ENCODE data around the gene RSAD1. TPM values are rescaled to one million over a fixed set of nuclear protein-coding genes. Genes with fewer than 3 reads are reported as not detected.
A peak's percentile ranks its signal among the peaks of the same experiment; 100 is the strongest.

Gene RSAD1
- polyA plus RNA-seq, 1 of the 3 experiments (the other 2 are of a cell fraction) = 44.7 TPM

DNA sequence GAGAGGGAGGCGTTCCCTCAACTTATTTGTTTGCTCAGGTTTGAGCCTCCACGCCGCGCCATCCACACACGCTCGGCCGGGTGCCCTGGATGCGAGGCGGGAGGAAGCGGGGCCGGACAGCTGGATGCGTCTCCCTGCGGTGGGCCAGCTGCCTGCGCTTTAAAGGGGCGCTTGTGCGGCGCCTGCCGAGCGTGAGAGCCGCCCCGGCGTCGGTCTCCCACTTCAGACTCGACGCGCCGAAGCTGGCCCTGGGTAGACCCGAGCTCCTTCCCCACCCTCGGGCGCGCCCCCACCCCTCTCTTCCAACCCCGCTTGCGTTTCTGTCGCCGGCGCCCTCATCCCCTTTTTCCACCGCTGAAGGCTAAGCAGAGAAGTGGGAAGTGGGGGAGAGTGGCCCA is 9.5 kb upstream of the RSAD1 start:
- Histone ChIP-seq H3K9ac (no peak overlapping the region), H3K27me3 (ENCODE audit: insufficient read depth) (no peaks in the 10 kb centered on the region), H3F3A (replicated peaks; ENCODE audit: insufficient read depth) (no peaks in the 10 kb centered on the region), H3K9me2 (no peaks in the 10 kb centered on the region), H3K9me3 (no peaks in the 10 kb centered on the region), H4K20me1 (ENCODE audit: insufficient read depth) (no peaks in the 10 kb centered on the region; the same call in 1 of the 2 replicates), H2AFZ (ENCODE audit: low read depth) (no peak overlapping the region), H3K79me2 (ENCODE audit: insufficient read depth) (no peaks in the 10 kb centered on the region), H3K36me3 (replicated peaks in 1 of 2; ENCODE audit: control insufficient read depth in 1 of 2, insufficient read depth in 2 of 2, low read length in 1 of 2) (no peaks in the 10 kb centered on the region), H3K4me2 (peak overlapping the region; percentile 57; the same call in 1 of the 2 replicates), H3K27ac (ENCODE audit: low read depth in 2 of 2, low read length in 1 of 2) (no peak overlapping the region), H3K4me3 (ENCODE audit: low read depth in 2 of 2, low read length in 1 of 2) (peak overlapping the region in 1 of 2 experiments; percentile 41; a peak in 2 of 4 replicates), H3K4me1 (ENCODE audit: control insufficient read depth in 1 of 2, insufficient read depth in 2 of 2, low read depth in 1 of 2, low read length in 1 of 2) (peaks cover 0 to 17% of the 10 kb centered on the region in 2 experiments; a peak in 1 of 4 replicates)
- TF ChIP-seq, protein P1, sequence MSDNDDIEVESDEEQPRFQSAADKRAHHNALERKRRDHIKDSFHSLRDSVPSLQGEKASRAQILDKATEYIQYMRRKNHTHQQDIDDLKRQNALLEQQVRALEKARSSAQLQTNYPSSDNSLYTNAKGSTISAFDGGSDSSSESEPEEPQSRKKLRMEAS (IDR thresholded peaks at IDR 0.05; ENCODE audit: low read depth) = no peak
- TF ChIP-seq, protein P2, sequence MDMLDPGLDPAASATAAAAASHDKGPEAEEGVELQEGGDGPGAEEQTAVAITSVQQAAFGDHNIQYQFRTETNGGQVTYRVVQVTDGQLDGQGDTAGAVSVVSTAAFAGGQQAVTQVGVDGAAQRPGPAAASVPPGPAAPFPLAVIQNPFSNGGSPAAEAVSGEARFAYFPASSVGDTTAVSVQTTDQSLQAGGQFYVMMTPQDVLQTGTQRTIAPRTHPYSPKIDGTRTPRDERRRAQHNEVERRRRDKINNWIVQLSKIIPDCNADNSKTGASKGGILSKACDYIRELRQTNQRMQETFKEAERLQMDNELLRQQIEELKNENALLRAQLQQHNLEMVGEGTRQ (IDR thresholded peaks at IDR 0.05; ENCODE audit: borderline replicate concordance, low read depth, low read length) = no peak
- TF ChIP-seq NRF1 (IDR thresholded peaks at IDR 0.05; ENCODE audit: low read depth, low read length) (no peak), MEF2A (IDR thresholded peaks at IDR 0.05; ENCODE audit: borderline replicate concordance, low read depth) (no peak), MXI1 (IDR thresholded peaks at IDR 0.05; ENCODE audit: low read depth, low read length) (0 out of 2 replicates have a peak, but pooled peaks have one; percentile 40)
- TF ChIP-seq, protein P3, sequence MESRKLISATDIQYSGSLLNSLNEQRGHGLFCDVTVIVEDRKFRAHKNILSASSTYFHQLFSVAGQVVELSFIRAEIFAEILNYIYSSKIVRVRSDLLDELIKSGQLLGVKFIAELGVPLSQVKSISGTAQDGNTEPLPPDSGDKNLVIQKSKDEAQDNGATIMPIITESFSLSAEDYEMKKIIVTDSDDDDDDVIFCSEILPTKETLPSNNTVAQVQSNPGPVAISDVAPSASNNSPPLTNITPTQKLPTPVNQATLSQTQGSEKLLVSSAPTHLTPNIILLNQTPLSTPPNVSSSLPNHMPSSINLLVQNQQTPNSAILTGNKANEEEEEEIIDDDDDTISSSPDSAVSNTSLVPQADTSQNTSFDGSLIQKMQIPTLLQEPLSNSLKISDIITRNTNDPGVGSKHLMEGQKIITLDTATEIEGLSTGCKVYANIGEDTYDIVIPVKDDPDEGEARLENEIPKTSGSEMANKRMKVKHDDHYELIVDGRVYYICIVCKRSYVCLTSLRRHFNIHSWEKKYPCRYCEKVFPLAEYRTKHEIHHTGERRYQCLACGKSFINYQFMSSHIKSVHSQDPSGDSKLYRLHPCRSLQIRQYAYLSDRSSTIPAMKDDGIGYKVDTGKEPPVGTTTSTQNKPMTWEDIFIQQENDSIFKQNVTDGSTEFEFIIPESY (IDR thresholded peaks at IDR 0.05; ENCODE audit: borderline replicate concordance, low read depth) = no peak
- CTCF ChIA-PET = interaction anchor here (1.1 to 5.6 kb wide), 9 partner anchors 9 to 373 kb away, joined by 3 to 53 read pairs (median 5); partner anchors contain the start of genes LRRC59 and RSAD1
- WGBS (ENCODE audit: low lambda C conversion rate) = 37% methylated on average over 31 of the region's 37 CpGs
- POLR2A ChIA-PET = interaction anchor here (0.7 kb wide), 1 partner anchor 71 kb away, joined by 3 read pairs; no protein-coding TSS in a partner anchor
- DNase-seq = peak; percentile 86

DNA sequence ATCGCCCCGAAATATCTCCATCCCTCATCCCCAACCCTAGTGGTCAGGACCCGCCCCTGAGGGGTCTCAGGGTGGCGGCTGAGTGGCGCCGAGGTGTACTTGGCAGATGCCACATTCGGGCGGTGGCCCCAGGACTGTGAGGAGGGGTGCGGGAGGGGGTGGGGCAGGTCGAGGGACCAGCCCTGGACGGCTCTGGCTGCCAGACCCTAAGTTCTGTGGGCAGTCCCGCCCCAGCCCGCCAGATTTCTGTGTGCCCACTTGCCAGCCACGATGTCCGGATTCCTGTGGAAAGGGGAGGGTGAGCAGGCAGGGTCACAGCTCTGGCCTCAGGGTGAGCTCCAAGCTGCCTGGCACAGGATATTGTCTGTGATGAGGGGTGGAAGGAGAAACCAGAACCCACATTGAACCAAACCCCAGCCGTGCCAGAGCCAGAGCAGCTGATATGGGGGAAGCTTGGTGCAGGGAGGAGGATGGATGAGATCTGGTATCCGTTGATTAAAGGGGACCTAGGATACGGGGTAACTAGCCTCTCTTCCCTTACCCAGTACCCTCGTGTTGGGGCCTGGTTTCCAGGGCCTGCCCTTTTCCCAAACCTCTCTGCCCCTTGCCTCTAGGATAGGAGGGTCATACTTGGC is 8.9 kb upstream of the RSAD1 start:
- Histone ChIP-seq H3K9me3 (no peaks in the 10 kb centered on the region), H3K4me2 (no peak overlapping the region), H3K4me3 (ENCODE audit: low read depth in 2 of 2, low read length in 1 of 2) (peak overlapping the region in 1 of 2 experiments; percentile 41; a peak in 1 of 4 replicates), H3F3A (replicated peaks; ENCODE audit: insufficient read depth) (no peaks in the 10 kb centered on the region), H4K20me1 (ENCODE audit: insufficient read depth) (no peaks in the 10 kb centered on the region; the same call in 1 of the 2 replicates), H3K9me2 (no peaks in the 10 kb centered on the region), H3K9ac (no peak overlapping the region), H3K27ac (ENCODE audit: low read depth in 2 of 2, low read length in 1 of 2) (no peak overlapping the region), H3K79me2 (ENCODE audit: insufficient read depth) (no peaks in the 10 kb centered on the region), H3K4me1 (ENCODE audit: control insufficient read depth in 1 of 2, insufficient read depth in 2 of 2, low read depth in 1 of 2, low read length in 1 of 2) (peaks cover 0 to 17% of the 10 kb centered on the region in 2 experiments; a peak in 1 of 4 replicates), H3K36me3 (replicated peaks in 1 of 2; ENCODE audit: control insufficient read depth in 1 of 2, insufficient read depth in 2 of 2, low read length in 1 of 2) (no peaks in the 10 kb centered on the region), H2AFZ (ENCODE audit: low read depth) (no peak overlapping the region), H3K27me3 (ENCODE audit: insufficient read depth) (no peaks in the 10 kb centered on the region)
- 80% methylated on average over 19 of the region's 19 CpGs for WGBS (ENCODE audit: low lambda C conversion rate)
- CTCF ChIA-PET = interaction anchor here (0.8 to 5.6 kb wide), 8 partner anchors 8 to 162 kb away, joined by 3 to 53 read pairs (median 5); partner anchors contain the start of genes LRRC59 and RSAD1
- POLR2A ChIA-PET = interaction anchor here (0.6 to 0.7 kb wide), 2 partner anchors 72 to 82 kb away, joined by 3 read pairs; no protein-coding TSS in a partner anchor
- DNase-seq = peak; percentile 65
- TF ChIP-seq, protein P4, sequence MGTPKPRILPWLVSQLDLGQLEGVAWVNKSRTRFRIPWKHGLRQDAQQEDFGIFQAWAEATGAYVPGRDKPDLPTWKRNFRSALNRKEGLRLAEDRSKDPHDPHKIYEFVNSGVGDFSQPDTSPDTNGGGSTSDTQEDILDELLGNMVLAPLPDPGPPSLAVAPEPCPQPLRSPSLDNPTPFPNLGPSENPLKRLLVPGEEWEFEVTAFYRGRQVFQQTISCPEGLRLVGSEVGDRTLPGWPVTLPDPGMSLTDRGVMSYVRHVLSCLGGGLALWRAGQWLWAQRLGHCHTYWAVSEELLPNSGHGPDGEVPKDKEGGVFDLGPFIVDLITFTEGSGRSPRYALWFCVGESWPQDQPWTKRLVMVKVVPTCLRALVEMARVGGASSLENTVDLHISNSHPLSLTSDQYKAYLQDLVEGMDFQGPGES (IDR thresholded peaks at IDR 0.05; ENCODE audit: low read depth, low read length) = no peak
- TF ChIP-seq, protein P2 (IDR thresholded peaks at IDR 0.05; ENCODE audit: borderline replicate concordance, low read depth, low read length) = no peak
- TF ChIP-seq TEAD4 (IDR thresholded peaks at IDR 0.05; ENCODE audit: borderline replicate concordance, insufficient read depth) (no peak), MEF2A (IDR thresholded peaks at IDR 0.05; ENCODE audit: borderline replicate concordance, low read depth) (no peak), TAF1 (IDR thresholded peaks at IDR 0.05; ENCODE audit: borderline replicate concordance, low read depth, low read length) (no peak), POLR2AphosphoS5 (IDR thresholded peaks at IDR 0.05; ENCODE audit: low read depth, low read length) (no peak), FOSL2 (IDR thresholded peaks at IDR 0.05; ENCODE audit: borderline replicate concordance, low read depth) (no peak), GABPA (IDR thresholded peaks at IDR 0.05; ENCODE audit: low read depth) (no peak), RAD21 (IDR thresholded peaks at IDR 0.05; ENCODE audit: low read length) (no peak)
- TF ChIP-seq, protein P3 (IDR thresholded peaks at IDR 0.05; ENCODE audit: borderline replicate concordance, low read depth) = no peak
- TF ChIP-seq, protein P5, sequence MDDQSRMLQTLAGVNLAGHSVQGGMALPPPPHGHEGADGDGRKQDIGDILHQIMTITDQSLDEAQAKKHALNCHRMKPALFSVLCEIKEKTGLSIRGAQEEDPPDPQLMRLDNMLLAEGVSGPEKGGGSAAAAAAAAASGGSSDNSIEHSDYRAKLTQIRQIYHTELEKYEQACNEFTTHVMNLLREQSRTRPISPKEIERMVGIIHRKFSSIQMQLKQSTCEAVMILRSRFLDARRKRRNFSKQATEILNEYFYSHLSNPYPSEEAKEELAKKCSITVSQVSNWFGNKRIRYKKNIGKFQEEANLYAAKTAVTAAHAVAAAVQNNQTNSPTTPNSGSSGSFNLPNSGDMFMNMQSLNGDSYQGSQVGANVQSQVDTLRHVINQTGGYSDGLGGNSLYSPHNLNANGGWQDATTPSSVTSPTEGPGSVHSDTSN (IDR thresholded peaks at IDR 0.05) = no peak

All from SK-N-SH (cell line).